ENCODE results near the gene ZBTB42. TPM values are rescaled to one million over a fixed set of nuclear protein-coding genes. Genes with fewer than 3 reads are reported as not detected.

ZBTB42 gene
- total RNA-seq, 4 donors from 2014 or later, result 3.0 to 8.0 (median 6.3) TPM

DNA sequence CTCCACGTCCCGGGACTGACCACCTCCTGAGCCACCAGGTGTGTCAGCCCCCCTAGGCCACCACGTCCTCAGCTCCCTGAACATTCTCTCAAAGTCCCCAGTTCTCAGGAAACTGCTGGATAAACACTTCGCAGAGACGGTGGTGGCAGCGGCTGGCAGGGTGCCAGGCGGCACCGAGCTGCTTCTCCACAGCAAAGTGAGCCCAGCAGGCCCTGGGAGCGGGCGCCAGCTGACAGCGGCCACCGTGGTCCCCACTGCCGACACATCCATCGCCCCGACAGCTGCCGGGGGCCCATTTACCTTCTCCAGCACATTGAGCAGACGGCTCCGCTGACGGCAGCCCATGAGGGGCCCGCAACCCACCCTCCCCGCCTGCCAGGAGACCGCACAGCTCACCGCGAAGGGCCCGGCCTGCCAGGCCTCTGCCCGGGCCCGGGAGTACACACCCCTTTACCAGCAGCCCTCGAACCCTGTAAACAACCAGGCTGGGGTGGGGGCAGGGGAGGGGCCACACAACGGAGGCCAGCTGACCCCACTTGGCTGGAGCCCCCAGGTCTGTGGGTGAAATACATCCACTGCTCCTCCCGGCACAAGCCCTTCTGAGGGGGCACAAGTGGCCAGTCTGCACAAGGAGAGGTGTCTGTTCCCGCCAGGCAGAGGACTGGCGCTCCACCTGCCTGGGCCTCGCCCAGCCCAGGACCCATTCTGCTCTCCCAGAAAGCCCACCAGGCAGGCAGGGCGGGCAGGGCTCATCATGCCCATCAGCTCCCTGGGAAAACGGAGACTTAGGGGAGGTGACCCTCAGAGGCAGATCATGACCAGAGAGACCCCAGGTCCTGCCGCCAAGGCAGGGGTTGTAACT is 15.8 kb upstream of the ZBTB42 start:
- DNase-seq (ENCODE audit: low spot score) (no peak), ATAC-seq (ENCODE audit: low FRiP score) (no peak)
- TF ChIP-seq, protein P1, sequence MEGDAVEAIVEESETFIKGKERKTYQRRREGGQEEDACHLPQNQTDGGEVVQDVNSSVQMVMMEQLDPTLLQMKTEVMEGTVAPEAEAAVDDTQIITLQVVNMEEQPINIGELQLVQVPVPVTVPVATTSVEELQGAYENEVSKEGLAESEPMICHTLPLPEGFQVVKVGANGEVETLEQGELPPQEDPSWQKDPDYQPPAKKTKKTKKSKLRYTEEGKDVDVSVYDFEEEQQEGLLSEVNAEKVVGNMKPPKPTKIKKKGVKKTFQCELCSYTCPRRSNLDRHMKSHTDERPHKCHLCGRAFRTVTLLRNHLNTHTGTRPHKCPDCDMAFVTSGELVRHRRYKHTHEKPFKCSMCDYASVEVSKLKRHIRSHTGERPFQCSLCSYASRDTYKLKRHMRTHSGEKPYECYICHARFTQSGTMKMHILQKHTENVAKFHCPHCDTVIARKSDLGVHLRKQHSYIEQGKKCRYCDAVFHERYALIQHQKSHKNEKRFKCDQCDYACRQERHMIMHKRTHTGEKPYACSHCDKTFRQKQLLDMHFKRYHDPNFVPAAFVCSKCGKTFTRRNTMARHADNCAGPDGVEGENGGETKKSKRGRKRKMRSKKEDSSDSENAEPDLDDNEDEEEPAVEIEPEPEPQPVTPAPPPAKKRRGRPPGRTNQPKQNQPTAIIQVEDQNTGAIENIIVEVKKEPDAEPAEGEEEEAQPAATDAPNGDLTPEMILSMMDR (IDR thresholded peaks at IDR 0.05), result no peak

DNA sequence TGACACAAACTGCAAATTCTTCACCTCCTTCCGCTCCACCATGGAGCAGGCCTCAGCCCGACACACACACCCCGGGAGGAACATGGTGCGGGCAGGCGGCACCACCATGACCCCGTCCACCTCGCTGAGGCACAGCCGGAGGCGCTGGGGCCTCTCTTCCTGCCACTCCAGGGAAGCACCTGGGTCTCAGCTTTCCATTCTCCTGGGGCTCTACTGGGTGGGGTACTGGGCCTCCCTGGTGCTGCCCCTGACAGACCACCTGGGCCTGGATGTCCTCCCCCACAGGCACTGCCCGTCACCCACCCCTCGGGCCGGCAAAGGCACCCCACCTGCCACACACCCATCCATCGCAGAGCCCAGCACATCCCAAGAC is 15.2 kb upstream of the ZBTB42 start:
- DNase-seq (ENCODE audit: low spot score), result no peak
- TF ChIP-seq, protein P1 (IDR thresholded peaks at IDR 0.05), result no peak
- no peak for ATAC-seq (ENCODE audit: low FRiP score)

DNA sequence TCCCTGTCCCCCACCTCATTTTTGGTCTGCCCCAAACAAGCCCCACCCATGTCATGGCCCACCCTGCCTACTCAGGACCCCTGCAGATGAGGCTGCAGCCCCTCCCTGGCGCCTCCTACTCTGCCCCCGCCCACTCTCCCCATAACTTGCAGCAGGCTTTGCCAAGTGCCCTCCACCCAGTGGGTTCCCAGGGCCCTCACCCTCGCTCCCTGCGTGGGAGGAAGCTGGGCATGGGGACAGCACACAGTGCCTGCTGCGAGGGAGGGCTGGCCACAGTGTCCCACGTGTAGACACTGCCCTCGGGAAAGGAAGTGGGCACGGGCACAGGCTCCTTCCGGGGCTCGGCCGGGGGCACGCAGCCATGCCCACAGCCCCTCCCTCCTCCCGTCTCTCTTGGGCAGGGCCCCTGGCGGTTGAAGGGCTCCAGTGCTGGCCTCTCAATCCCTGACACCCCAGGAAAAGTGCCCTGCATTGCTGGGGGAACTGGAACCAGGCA is 14.8 kb upstream of the ZBTB42 start:
- ATAC-seq (ENCODE audit: low FRiP score) (no peak), DNase-seq (ENCODE audit: low spot score) (no peak)
- TF ChIP-seq, protein P1 (IDR thresholded peaks at IDR 0.05), result no peak

DNA sequence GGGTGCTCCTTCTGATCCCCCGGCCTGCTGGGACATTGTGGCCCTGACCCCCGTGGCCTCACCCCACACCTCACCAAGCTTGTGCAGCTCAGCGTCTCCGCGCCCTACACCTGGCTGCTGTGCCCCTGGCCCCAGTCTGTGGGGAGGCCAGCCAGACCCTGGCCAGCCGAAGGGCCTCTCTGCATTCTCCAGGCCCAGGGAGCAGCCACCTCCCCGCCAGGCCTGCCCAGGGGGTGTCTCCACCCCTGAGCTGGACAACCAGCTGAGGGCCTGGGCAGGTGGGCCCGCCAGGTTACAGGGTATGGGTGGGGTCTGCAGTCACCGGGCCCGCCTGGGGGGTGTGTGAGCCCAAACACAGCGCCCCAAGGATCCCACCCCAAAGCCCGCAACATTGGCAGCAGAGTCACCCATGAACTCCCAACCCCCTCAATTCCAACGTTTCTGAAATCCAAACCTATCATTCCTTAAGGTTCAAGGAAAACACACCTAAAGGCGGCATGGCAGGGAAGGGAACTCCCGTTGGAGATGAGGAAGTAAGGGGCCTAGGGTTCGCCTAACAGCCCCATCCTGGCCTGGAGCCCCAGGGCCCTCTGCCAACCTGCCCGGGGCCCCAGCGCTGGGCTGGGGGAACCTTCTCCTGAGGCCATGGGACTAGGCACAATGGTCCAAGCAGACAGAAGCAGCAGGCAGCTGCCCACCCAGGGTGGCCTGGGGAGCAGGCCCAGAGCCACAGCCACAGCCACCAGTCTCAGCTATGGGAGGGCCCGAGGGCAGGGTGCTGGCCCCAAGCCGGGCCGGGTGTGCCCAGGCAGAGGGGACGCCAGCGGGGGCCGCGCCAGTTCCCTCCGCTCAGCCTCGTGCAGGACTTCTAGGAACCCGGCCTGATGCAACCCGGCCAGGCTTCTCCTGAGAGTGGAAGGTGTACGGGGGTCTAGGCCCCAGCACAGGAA is 13.9 kb upstream of the ZBTB42 start:
- DNase-seq (ENCODE audit: low spot score), result no peak
- TF ChIP-seq, protein P1 (IDR thresholded peaks at IDR 0.05), result no peak
- ATAC-seq (ENCODE audit: low FRiP score), result no peak

DNA sequence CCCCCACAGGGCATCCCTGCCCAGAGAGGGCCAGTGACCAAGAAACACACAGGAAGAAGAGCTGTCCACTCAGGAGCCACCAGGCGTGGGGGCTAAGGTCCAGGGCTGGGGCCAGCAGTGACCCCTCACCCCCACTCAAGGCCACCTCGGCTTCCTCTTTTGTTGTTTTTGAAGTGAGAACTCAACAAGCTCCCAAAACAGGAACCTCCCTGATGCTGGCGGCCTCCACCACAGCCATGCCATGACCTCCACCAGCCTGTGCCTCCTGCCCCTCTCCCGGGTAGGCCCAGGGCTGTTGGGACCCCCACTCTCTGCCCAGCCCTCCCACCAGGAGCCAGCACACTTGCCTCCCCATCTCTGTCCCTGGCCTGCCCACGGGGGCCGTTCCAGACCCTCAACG is 13.2 kb upstream of the ZBTB42 start:
- no peak for DNase-seq (ENCODE audit: low spot score)
- TF ChIP-seq, protein P1 (IDR thresholded peaks at IDR 0.05), result no peak
- no peak for ATAC-seq (ENCODE audit: low FRiP score)

DNA sequence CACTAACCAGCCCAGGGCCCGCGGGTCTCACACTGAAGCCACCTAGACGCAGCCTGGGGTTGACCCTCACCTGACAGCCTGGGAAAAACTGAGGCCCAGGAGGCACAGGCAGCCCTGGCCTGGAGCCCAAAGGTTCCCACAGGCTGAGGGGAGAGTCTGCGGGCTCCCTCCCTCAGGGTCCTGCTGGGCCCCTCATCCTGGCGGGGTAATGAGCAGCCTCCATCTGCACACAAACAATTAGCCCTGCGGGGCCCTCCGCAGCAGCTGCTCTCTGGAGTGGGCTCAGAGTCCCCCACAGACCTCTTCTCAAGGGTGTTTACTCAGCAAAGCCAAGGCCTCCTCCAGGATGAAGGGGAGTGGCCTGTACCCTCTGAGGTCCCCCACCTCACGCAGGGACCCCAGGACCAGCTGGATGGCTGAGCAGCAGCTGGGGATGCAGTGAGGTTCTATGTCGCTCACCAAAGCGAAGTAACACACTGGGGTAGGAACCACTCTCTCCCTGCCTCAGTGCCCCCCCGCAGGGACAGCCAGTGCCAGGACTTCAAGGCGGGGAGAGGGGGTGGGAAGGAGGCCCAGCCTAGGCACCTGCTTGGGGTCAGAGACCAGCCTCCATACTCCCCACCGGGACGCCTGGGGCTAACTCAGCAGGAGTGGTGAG is 12.6 kb upstream of the ZBTB42 start:
- ATAC-seq (ENCODE audit: low FRiP score) (no peak), DNase-seq (ENCODE audit: low spot score) (no peak)
- TF ChIP-seq, protein P1 (IDR thresholded peaks at IDR 0.05), result no peak

Data from omental fat pad (tissue), 4 donors.